ENCODE data around the gene GPR61.
A peak's percentile ranks its signal among the peaks of the same experiment; 100 is the strongest.

GPR61 gene

GRCh38 chr1:109539676-109540075 is at the start of gene GPR61:
Gene GPR61, plus strand, starts transcription at chr1:109539872. Its CDS starts 3,151 bp downstream, at chr1:109543023.
- no peak for TF ChIP-seq CTCF (IDR thresholded peaks at IDR 0.05; ENCODE audit: borderline replicate concordance, control extremely low read depth, extremely low read depth, insufficient read depth, missing control alignments)
- in situ Hi-C loops (cut with MboI; ENCODE audit: low sequenced_read_pairs, unreplicated experiment), result loop anchor here (10.0 kb wide), 2 partner anchors 255 to 445 kb away; partner anchors contain the start of genes AHCYL1 and PSRC1
- DNase-seq (ENCODE audit: low spot score), result peak; percentile 10

GRCh38 chr1:109490029-109490933 is 49.4 kb upstream of the GPR61 start:
- in situ Hi-C loops (cut with MboI; ENCODE audit: low sequenced_read_pairs, unreplicated experiment), result no loop called here
- peak; percentile 74 for TF ChIP-seq CTCF (IDR thresholded peaks at IDR 0.05; ENCODE audit: borderline replicate concordance, control extremely low read depth, extremely low read depth, insufficient read depth, missing control alignments)
- DNase-seq (ENCODE audit: low spot score), result peak; percentile 80

- in situ Hi-C loops (cut with MboI; ENCODE audit: low sequenced_read_pairs, unreplicated experiment), result no loop called here
- DNase-seq (ENCODE audit: low spot score), result no peak
- TF ChIP-seq CTCF (IDR thresholded peaks at IDR 0.05; ENCODE audit: borderline replicate concordance, control extremely low read depth, extremely low read depth, insufficient read depth, missing control alignments), result no peak
Measured at GRCh38 chr1:109490934-109491302, 48.8 kb upstream of the GPR61 start.

GRCh38 chr1:109491372-109491771 is 48.3 kb upstream of the GPR61 start:
- DNase-seq (ENCODE audit: low spot score), result no peak
- no peak for TF ChIP-seq CTCF (IDR thresholded peaks at IDR 0.05; ENCODE audit: borderline replicate concordance, control extremely low read depth, extremely low read depth, insufficient read depth, missing control alignments)
- in situ Hi-C loops (cut with MboI; ENCODE audit: low sequenced_read_pairs, unreplicated experiment), result no loop called here

- DNase-seq (ENCODE audit: low spot score), result no peak
- TF ChIP-seq CTCF (IDR thresholded peaks at IDR 0.05; ENCODE audit: borderline replicate concordance, control extremely low read depth, extremely low read depth, insufficient read depth, missing control alignments), result no peak
- in situ Hi-C loops (cut with MboI; ENCODE audit: low sequenced_read_pairs, unreplicated experiment), result no loop called here
Measured at GRCh38 chr1:109492779-109493178, 46.9 kb upstream of the GPR61 start.

- in situ Hi-C loops (cut with MboI; ENCODE audit: low sequenced_read_pairs, unreplicated experiment), result no loop called here
- no peak for TF ChIP-seq CTCF (IDR thresholded peaks at IDR 0.05; ENCODE audit: borderline replicate concordance, control extremely low read depth, extremely low read depth, insufficient read depth, missing control alignments)
- DNase-seq (ENCODE audit: low spot score), result no peak
Measured at GRCh38 chr1:109493227-109493626, 46.4 kb upstream of the GPR61 start.
